Measurements from ENCODE around the gene NLRC5.

NLRC5 gene

DNA sequence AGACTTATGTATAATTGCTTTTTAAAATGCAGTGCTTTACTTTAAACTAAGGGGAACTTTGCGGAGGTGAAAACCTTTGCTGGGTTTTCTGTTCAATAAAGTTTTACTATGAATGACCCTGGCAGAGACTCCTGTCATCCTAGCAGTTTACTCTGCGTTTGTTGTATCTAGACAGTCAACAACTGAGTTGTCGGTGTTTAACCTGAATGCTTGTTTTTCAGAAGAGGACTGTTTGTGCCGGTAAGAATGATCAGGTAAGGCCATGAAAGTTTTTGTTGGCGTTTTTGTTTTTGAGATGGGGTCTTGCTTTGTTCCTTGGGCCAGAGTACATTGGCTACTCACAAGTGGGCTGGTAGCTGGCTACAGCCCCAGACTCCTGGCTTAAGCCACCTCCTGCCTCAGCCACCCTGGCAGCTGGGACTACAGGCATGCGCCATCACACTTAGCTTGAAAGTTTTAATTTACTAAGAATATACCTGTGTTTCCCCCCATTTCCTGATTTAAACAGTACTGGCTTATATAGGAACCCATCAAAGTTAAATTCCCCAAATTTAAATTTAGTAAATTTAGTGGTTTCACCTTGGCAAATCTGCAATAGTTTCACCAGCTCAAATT is 45.5 kb upstream of the NLRC5 start:
- peaks cover 24 to 66% of the 10 kb centered on the region in 2 donors for H3K36me3 ChIP-seq (replicated peaks in 1 of 2; ENCODE audit: control insufficient read depth in 2 of 2, insufficient read depth in 2 of 2, low read length in 2 of 2)
- H3K4ac ChIP-seq (ENCODE audit: low read length) = no peak overlapping the region
- H2AK5ac ChIP-seq (ENCODE audit: low read depth, low read length) = no peak overlapping the region
- H2BK120ac ChIP-seq (ENCODE audit: low read depth, low read length) = no peak overlapping the region
- no peak overlapping the region for H2BK5ac ChIP-seq (ENCODE audit: low read length)
- no peak overlapping the region for H3K14ac ChIP-seq (ENCODE audit: low read length)
- no peak overlapping the region for H4K91ac ChIP-seq (ENCODE audit: low read depth, low read length, poor library complexity)
- H3K18ac ChIP-seq (ENCODE audit: low read length) = no peak overlapping the region
- H4K8ac ChIP-seq (ENCODE audit: low read depth, low read length) = no peak overlapping the region
- H3K4me2 ChIP-seq (ENCODE audit: insufficient read depth, low read length, poor library complexity, severe bottlenecking) = no peak overlapping the region
- H3K79me1 ChIP-seq (ENCODE audit: low read depth, low read length) = no peaks in the 10 kb centered on the region
- H3K9me3 ChIP-seq (replicated peaks in 1 of 2; ENCODE audit: control insufficient read depth in 2 of 2, insufficient read depth in 1 of 2, low read depth in 1 of 2, low read length in 2 of 2) = no peaks in the 10 kb centered on the region
- no peak overlapping the region for H3K9ac ChIP-seq (ENCODE audit: low read depth, low read length, poor library complexity)
- no peak overlapping the region for H2BK15ac ChIP-seq (ENCODE audit: low read length)
- H2AFZ ChIP-seq (ENCODE audit: low read length) = no peak overlapping the region
- H3K27ac ChIP-seq (replicated peaks; ENCODE audit: low read length) = no peak overlapping the region
- H3K23ac ChIP-seq (ENCODE audit: low read depth, low read length, poor library complexity) = no peak overlapping the region
- WGBS, 2 donors (ENCODE audit: extremely low coverage in 2 of 2, insufficient read length in 2 of 2, insufficient replicate concordance in 1 of 2) = no CpG with 5 or more reads among the region's 6 CpGs
- H3K27me3 ChIP-seq (ENCODE audit: control insufficient read depth in 3 of 3, insufficient read depth in 3 of 3, low read depth in 1 of 3, low read length in 3 of 3) = no peaks in the 10 kb centered on the region
- no peak overlapping the region for H3K4me3 ChIP-seq (ENCODE audit: low read length in 2 of 2)
- no peaks in the 10 kb centered on the region for H3K4me1 ChIP-seq (ENCODE audit: control insufficient read depth in 2 of 2, insufficient read depth in 1 of 2, low read depth in 1 of 2, low read length in 2 of 2)
- no peak for DNase-seq (ENCODE audit: low spot score)
- no peak overlapping the region for H2BK12ac ChIP-seq (ENCODE audit: low read length)

- Histone ChIP-seq H2BK15ac (ENCODE audit: low read length) (no peak overlapping the region), H4K91ac (ENCODE audit: low read depth, low read length, poor library complexity) (no peak overlapping the region), H2BK120ac (ENCODE audit: low read depth, low read length) (no peak overlapping the region), H3K4ac (ENCODE audit: low read length) (no peak overlapping the region), H3K9me3 (replicated peaks in 1 of 2; ENCODE audit: control insufficient read depth in 2 of 2, insufficient read depth in 1 of 2, low read depth in 1 of 2, low read length in 2 of 2) (no peaks in the 10 kb centered on the region), H3K18ac (ENCODE audit: low read length) (no peak overlapping the region), H3K36me3 (replicated peaks in 1 of 2; ENCODE audit: control insufficient read depth in 2 of 2, insufficient read depth in 2 of 2, low read length in 2 of 2) (peaks cover 16 to 53% of the 10 kb centered on the region in 2 donors), H2BK12ac (ENCODE audit: low read length) (no peak overlapping the region), H3K79me1 (ENCODE audit: low read depth, low read length) (no peaks in the 10 kb centered on the region), H3K4me3 (ENCODE audit: low read length in 2 of 2) (no peak overlapping the region), H3K4me1 (ENCODE audit: control insufficient read depth in 2 of 2, insufficient read depth in 1 of 2, low read depth in 1 of 2, low read length in 2 of 2) (no peaks in the 10 kb centered on the region), H2BK5ac (ENCODE audit: low read length) (no peak overlapping the region), H2AFZ (ENCODE audit: low read length) (no peak overlapping the region), H3K4me2 (ENCODE audit: insufficient read depth, low read length, poor library complexity, severe bottlenecking) (no peak overlapping the region), H3K27ac (replicated peaks; ENCODE audit: low read length) (no peak overlapping the region), H3K27me3 (ENCODE audit: control insufficient read depth in 3 of 3, insufficient read depth in 3 of 3, low read depth in 1 of 3, low read length in 3 of 3) (no peaks in the 10 kb centered on the region), H2AK5ac (ENCODE audit: low read depth, low read length) (no peak overlapping the region), H3K9ac (ENCODE audit: low read depth, low read length, poor library complexity) (no peak overlapping the region), H3K23ac (ENCODE audit: low read depth, low read length, poor library complexity) (no peak overlapping the region), H4K8ac (ENCODE audit: low read depth, low read length) (no peak overlapping the region), H3K14ac (ENCODE audit: low read length) (no peak overlapping the region)
- no peak for DNase-seq (ENCODE audit: low spot score)
- WGBS, 2 donors (ENCODE audit: extremely low coverage in 2 of 2, insufficient read length in 2 of 2, insufficient replicate concordance in 1 of 2) = no CpG with 5 or more reads among the region's 2 CpGs
Observed at GRCh38 chr16:56944954-56945839, 44.2 kb upstream of the NLRC5 start.

- H3K14ac ChIP-seq (ENCODE audit: low read length) = no peak overlapping the region
- no peak overlapping the region for H3K27ac ChIP-seq (replicated peaks; ENCODE audit: low read length)
- H3K9me3 ChIP-seq (replicated peaks in 1 of 2; ENCODE audit: control insufficient read depth in 2 of 2, insufficient read depth in 1 of 2, low read depth in 1 of 2, low read length in 2 of 2) = no peaks in the 10 kb centered on the region
- no peaks in the 10 kb centered on the region for H3K79me1 ChIP-seq (ENCODE audit: low read depth, low read length)
- no peak overlapping the region for H2BK15ac ChIP-seq (ENCODE audit: low read length)
- no peaks in the 10 kb centered on the region for H3K4me1 ChIP-seq (ENCODE audit: control insufficient read depth in 2 of 2, insufficient read depth in 1 of 2, low read depth in 1 of 2, low read length in 2 of 2)
- H3K23ac ChIP-seq (ENCODE audit: low read depth, low read length, poor library complexity) = no peak overlapping the region
- WGBS, 2 donors (ENCODE audit: extremely low coverage in 2 of 2, insufficient read length in 2 of 2, insufficient replicate concordance in 1 of 2) = no CpG with 5 or more reads among the region's 12 CpGs
- H2BK120ac ChIP-seq (ENCODE audit: low read depth, low read length) = no peak overlapping the region
- no peak overlapping the region for H2AFZ ChIP-seq (ENCODE audit: low read length)
- no peak overlapping the region for H2BK12ac ChIP-seq (ENCODE audit: low read length)
- no peak overlapping the region for H2AK5ac ChIP-seq (ENCODE audit: low read depth, low read length)
- no peak overlapping the region for H3K9ac ChIP-seq (ENCODE audit: low read depth, low read length, poor library complexity)
- no peak overlapping the region for H4K91ac ChIP-seq (ENCODE audit: low read depth, low read length, poor library complexity)
- peaks cover 15 to 45% of the 10 kb centered on the region in 2 donors for H3K36me3 ChIP-seq (replicated peaks in 1 of 2; ENCODE audit: control insufficient read depth in 2 of 2, insufficient read depth in 2 of 2, low read length in 2 of 2)
- no peak overlapping the region for H3K4ac ChIP-seq (ENCODE audit: low read length)
- H3K27me3 ChIP-seq (ENCODE audit: control insufficient read depth in 3 of 3, insufficient read depth in 3 of 3, low read depth in 1 of 3, low read length in 3 of 3) = no peaks in the 10 kb centered on the region
- no peak overlapping the region for H3K18ac ChIP-seq (ENCODE audit: low read length)
- no peak overlapping the region for H3K4me2 ChIP-seq (ENCODE audit: insufficient read depth, low read length, poor library complexity, severe bottlenecking)
- no peak overlapping the region for H4K8ac ChIP-seq (ENCODE audit: low read depth, low read length)
- H2BK5ac ChIP-seq (ENCODE audit: low read length) = no peak overlapping the region
- DNase-seq (ENCODE audit: low spot score) = no peak
- H3K4me3 ChIP-seq (ENCODE audit: low read length in 2 of 2) = no peak overlapping the region
Observed at GRCh38 chr16:56945847-56946527, 43.4 kb upstream of the NLRC5 start.
